Loucy (cell line): Measurements from ENCODE around the gene PLN.

Experiments
- EZH2phosphoT487 ChIP-seq: fragments of 200-600 bp; IDR thresholded peaks from 2 replicates; pipeline ENCODE4 v1.6.1; 2018; ENCODE audit warnings: antibody characterized with exemption, mild to moderate bottlenecking, moderate library complexity, borderline replicate concordance
- TF ChIP-seq, protein P1 (sequence below): fragments of 200-600 bp; sonication (generic); conservative IDR thresholded peaks from 2 replicates; pipeline ENCODE4 v1.5.1; 2014; ENCODE audit warnings: mild to moderate bottlenecking, antibody characterized with exemption, low read length

DNA sequence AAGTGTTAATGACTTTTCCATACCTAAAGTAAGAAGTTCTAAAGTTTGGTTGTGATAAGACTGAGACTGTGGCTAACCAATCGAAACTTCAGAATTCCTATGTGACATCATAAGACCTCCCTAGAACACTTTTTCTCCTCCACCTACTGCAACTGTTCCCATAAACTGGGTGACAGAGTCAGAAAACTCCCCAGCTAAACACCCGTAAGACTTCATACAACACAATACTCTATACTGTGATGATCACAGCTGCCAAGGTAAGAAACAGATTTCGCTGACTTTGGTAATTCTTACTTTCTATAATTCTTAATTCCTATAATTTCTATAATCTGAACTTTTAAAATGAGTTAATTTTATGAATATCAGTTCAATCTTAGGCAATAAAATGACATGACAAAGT, at the start of gene PLN:
- TF ChIP-seq EZH2phosphoT487, result no peak
- TF ChIP-seq, protein P1, sequence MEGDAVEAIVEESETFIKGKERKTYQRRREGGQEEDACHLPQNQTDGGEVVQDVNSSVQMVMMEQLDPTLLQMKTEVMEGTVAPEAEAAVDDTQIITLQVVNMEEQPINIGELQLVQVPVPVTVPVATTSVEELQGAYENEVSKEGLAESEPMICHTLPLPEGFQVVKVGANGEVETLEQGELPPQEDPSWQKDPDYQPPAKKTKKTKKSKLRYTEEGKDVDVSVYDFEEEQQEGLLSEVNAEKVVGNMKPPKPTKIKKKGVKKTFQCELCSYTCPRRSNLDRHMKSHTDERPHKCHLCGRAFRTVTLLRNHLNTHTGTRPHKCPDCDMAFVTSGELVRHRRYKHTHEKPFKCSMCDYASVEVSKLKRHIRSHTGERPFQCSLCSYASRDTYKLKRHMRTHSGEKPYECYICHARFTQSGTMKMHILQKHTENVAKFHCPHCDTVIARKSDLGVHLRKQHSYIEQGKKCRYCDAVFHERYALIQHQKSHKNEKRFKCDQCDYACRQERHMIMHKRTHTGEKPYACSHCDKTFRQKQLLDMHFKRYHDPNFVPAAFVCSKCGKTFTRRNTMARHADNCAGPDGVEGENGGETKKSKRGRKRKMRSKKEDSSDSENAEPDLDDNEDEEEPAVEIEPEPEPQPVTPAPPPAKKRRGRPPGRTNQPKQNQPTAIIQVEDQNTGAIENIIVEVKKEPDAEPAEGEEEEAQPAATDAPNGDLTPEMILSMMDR, result no peak
